LoVo (cell line): Measurements from ENCODE around the gene FCMR.

Source experiments
- DNase-seq: peaks from one replicate; pipeline ENCODE4 v3.0.0-alpha.2; 2016; ENCODE audit warnings: low spot score

FCMR gene

GRCh38 chr1:206899717-206900116, 22.0 kb downstream of the FCMR start:
- no peak for DNase-seq

GRCh38 chr1:206898915-206899431, 22.8 kb downstream of the FCMR start:
- no peak for DNase-seq

GRCh38 chr1:206898089-206898914, 23.4 kb downstream of the FCMR start:
- DNase-seq, result peak; percentile 31

GRCh38 chr1:206897175-206897574, 24.6 kb downstream of the FCMR start, which contains the start of gene IL24:
IL24 (plus strand) TSS chr1:206897443; CDS start chr1:206897833, 390 bp downstream.
- DNase-seq, result no peak

- no peak for DNase-seq
Measured at GRCh38 chr1:206896261-206896660, 25.5 kb downstream of the FCMR start.

GRCh38 chr1:206895837-206896242, 25.9 kb downstream of the FCMR start:
- peak; percentile 16 for DNase-seq

GRCh38 chr1:206895325-206895724, 26.4 kb downstream of the FCMR start:
- no peak for DNase-seq

- no peak for DNase-seq
Measured at GRCh38 chr1:206893380-206893779, 28.4 kb downstream of the FCMR start.

GRCh38 chr1:206892351-206892984, 29.3 kb downstream of the FCMR start:
- DNase-seq, result no peak

- no peak for DNase-seq
Measured at GRCh38 chr1:206891412-206891811, 30.3 kb downstream of the FCMR start.

- DNase-seq, result peak; percentile 69
Measured at GRCh38 chr1:206890125-206891060, 31.3 kb downstream of the FCMR start.

- DNase-seq, result no peak
Measured at GRCh38 chr1:206887701-206888100, 34.0 kb downstream of the FCMR start.

GRCh38 chr1:206886831-206887230, 34.9 kb downstream of the FCMR start:
- no peak for DNase-seq

- no peak for DNase-seq
Measured at GRCh38 chr1:206885341-206886060, 36.2 kb downstream of the FCMR start.

GRCh38 chr1:206883876-206884275, 37.9 kb downstream of the FCMR start:
- DNase-seq, result no peak

GRCh38 chr1:206883160-206883559, 38.6 kb downstream of the FCMR start:
- DNase-seq, result no peak

GRCh38 chr1:206882555-206882954, 39.2 kb downstream of the FCMR start:
- DNase-seq, result no peak

GRCh38 chr1:206880314-206880713, 41.4 kb downstream of the FCMR start:
- DNase-seq, result no peak

- no peak for DNase-seq
Measured at GRCh38 chr1:206878456-206878855, 43.3 kb downstream of the FCMR start.

GRCh38 chr1:206875752-206876377, 45.9 kb downstream of the FCMR start:
- DNase-seq, result no peak

- no peak for DNase-seq
Measured at GRCh38 chr1:206873603-206874188, 48.0 kb downstream of the FCMR start.
